Neural cell (in vitro differentiated cells): Measurements from ENCODE around the gene CDK1. TPM values are rescaled to one million over a fixed set of nuclear protein-coding genes. Genes with fewer than 3 reads are reported as not detected.

ENCODE experiments used
- H2AFZ ChIP-seq: fragments of 200-600, 300-800 bp; sonication (generic), shearing (Covaris generic); 2 replicates; pipeline ENCODE4 v1.6.0; 2014; ENCODE audit warnings: low read depth, mild to moderate bottlenecking, antibody characterized with exemption, low read length, moderate library complexity
- H3F3A ChIP-seq: fragments of 200-600 bp; shearing (Covaris generic); 2 replicates; pipeline ENCODE4 v1.6.1; 2016; ENCODE audit warnings: mild to moderate bottlenecking, moderate library complexity, mixed read lengths, antibody characterized with exemption, low read length; ENCODE audit not compliant: insufficient read depth, poor library complexity, severe bottlenecking
- H3K27ac ChIP-seq: fragments of 200-600, 300-800 bp; sonication (generic), shearing (Covaris generic); 2 replicates; pipeline ENCODE4 v1.5.1; 2014; ENCODE audit warnings: mild to moderate bottlenecking, low read length, moderate library complexity
- H3K27me3 ChIP-seq: fragments of 300-800, 200-600 bp; sonication (generic), shearing (Covaris generic); 2 replicates; pipeline ENCODE4 v1.6.0; 2014; ENCODE audit warnings: mild to moderate bottlenecking, low read depth, low read length, moderate library complexity; ENCODE audit not compliant: insufficient read depth
- H3K36me3 ChIP-seq: fragments of 300-800, 200-600 bp; sonication (generic), shearing (Covaris generic); 2 replicates; pipeline ENCODE4 v1.5.1; 2014; ENCODE audit warnings: mild to moderate bottlenecking, antibody characterized with exemption, low read length, moderate library complexity; ENCODE audit not compliant: insufficient read depth
- H3K4me2 ChIP-seq: fragments of 300-800, 200-600 bp; sonication (generic), shearing (Covaris generic); 2 replicates; pipeline ENCODE4 v1.6.0; 2014; ENCODE audit warnings: mild to moderate bottlenecking, low read length
- H3K4me3 ChIP-seq: fragments of 300-800, 200-600 bp; sonication (generic), shearing (Covaris generic); 2 replicates; pipeline ENCODE4 v1.5.1; 2014; ENCODE audit warnings: mild to moderate bottlenecking, low read length, moderate library complexity
- H3K79me2 ChIP-seq: fragments of 200-600 bp; shearing (Covaris generic); replicated peaks from 2 replicates; pipeline ENCODE4 v1.6.0; 2014; ENCODE audit warnings: mild to moderate bottlenecking, low read length, moderate library complexity; ENCODE audit not compliant: insufficient read depth
- H3K9ac ChIP-seq: fragments of 300-800, 200-600 bp; sonication (generic), shearing (Covaris generic); 2 replicates; pipeline ENCODE4 v1.6.1; 2016; ENCODE audit warnings: mild to moderate bottlenecking, low read length, mixed read lengths
- H3K9me2 ChIP-seq: fragments of 200-600 bp; shearing (Covaris generic); 2 replicates; pipeline ENCODE4 v1.6.1; 2016; ENCODE audit warnings: mild to moderate bottlenecking, low read length, mixed read lengths; ENCODE audit not compliant: insufficient read depth
- H3K9me3 ChIP-seq: fragments of 200-600, 300-800 bp; sonication (generic), shearing (Covaris generic); 2 replicates; pipeline ENCODE4 v1.6.1; 2016; ENCODE audit warnings: mild to moderate bottlenecking, mixed run types, low read length, moderate library complexity, mixed read lengths
- H4K20me1 ChIP-seq: fragments of 200-600 bp; shearing (Covaris generic); 2 replicates; pipeline ENCODE4 v1.6.1; 2016; ENCODE audit warnings: mild to moderate bottlenecking, mixed run types; ENCODE audit not compliant: insufficient read depth
- EP300 ChIP-seq: fragments of 450-650 bp; conservative IDR thresholded peaks from 2 replicates; pipeline ENCODE4 v1.6.1; 2014; ENCODE audit warnings: antibody characterized with exemption, mild to moderate bottlenecking, moderate library complexity; ENCODE audit not compliant: poor library complexity, severe bottlenecking
- EZH2 ChIP-seq: fragments of 200-600, 300-800 bp; shearing (Covaris generic), sonication (generic); IDR thresholded peaks from 2 replicates; pipeline ENCODE4 v1.6.1; 2014; ENCODE audit warnings: antibody characterized with exemption, low read length, borderline replicate concordance, mild to moderate bottlenecking; ENCODE audit not compliant: insufficient read depth, poor library complexity, severe bottlenecking
- MXI1 ChIP-seq: fragments of 450-650 bp; conservative IDR thresholded peaks from 2 replicates; pipeline ENCODE4 v1.6.1; 2014; ENCODE audit warnings: antibody characterized with exemption, mild to moderate bottlenecking; ENCODE audit not compliant: poor library complexity, severe bottlenecking
- POLR2AphosphoS5 ChIP-seq: IDR thresholded peaks from 2 replicates; pipeline ENCODE4 v1.6.1; 2012
- RAD21 ChIP-seq: fragments of 450-650 bp; conservative IDR thresholded peaks from 2 replicates; pipeline ENCODE4 v1.6.1; 2014; ENCODE audit warnings: antibody characterized with exemption, mild to moderate bottlenecking, moderate library complexity
- SMC3 ChIP-seq: fragments of 450-650 bp; conservative IDR thresholded peaks from 2 replicates; pipeline ENCODE4 v1.6.1; 2014; ENCODE audit warnings: antibody characterized with exemption, mild to moderate bottlenecking, moderate library complexity; ENCODE audit not compliant: poor library complexity
- TAF1 ChIP-seq: IDR thresholded peaks from 2 replicates; pipeline ENCODE4 v1.6.1; 2012; ENCODE audit warnings: low read depth
- polyA plus RNA-seq: library from polyadenylated mRNA; depleted of rRNA; stranded (reverse); fragments of >200 nt; gene quantifications from 2 replicates; pipeline ENCODE4 v1.2.3, GENCODE V29; 2014
- TF ChIP-seq, protein P1 (sequence below): IDR thresholded peaks from 2 replicates; pipeline ENCODE4 v1.6.1; 2012; ENCODE audit warnings: borderline replicate concordance
- TF ChIP-seq, protein P2 (sequence below): fragments of 450-650 bp; IDR thresholded peaks from 2 replicates; pipeline ENCODE4 v1.5.1; 2014; ENCODE audit warnings: antibody characterized with exemption, mild to moderate bottlenecking, moderate library complexity; ENCODE audit not compliant: poor library complexity, severe bottlenecking

Gene CDK1
- polyA plus RNA-seq, 1 donor from 2014 or later: 4.0 TPM

DNA sequence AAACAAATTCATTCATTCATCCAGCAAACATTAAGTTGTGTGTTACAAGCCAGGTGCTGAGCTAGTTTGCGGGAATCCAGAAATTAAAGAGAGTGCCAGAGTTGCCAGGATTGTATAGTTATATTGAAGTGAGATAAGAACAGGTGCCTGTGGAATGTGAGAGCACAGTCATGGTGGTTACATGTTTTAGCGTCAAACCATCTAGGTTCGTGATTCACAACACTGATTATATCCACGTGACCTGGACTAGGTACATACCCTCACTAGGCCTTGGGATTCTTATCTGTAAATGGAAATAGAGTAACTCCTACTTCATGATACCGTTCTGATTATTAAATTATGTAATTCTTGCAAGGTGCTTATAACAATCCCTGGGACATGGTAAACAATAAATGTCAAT, 24.5 kb upstream of the CDK1 start:
- Histone ChIP-seq H3K9ac (no peak overlapping the region), H3K27me3 (no peaks in the 10 kb centered on the region), H2AFZ (no peak overlapping the region), H3K9me2 (no peaks in the 10 kb centered on the region), H3F3A (no peaks in the 10 kb centered on the region), H3K4me2 (no peak overlapping the region), H3K4me3 (no peak overlapping the region), H3K9me3 (no peaks in the 10 kb centered on the region), H3K27ac (no peak overlapping the region), H3K79me2 (no peaks in the 10 kb centered on the region), H4K20me1 (no peaks in the 10 kb centered on the region), H3K36me3 (no peaks in the 10 kb centered on the region)
- TF ChIP-seq SMC3: no peak
- TF ChIP-seq, protein P1, sequence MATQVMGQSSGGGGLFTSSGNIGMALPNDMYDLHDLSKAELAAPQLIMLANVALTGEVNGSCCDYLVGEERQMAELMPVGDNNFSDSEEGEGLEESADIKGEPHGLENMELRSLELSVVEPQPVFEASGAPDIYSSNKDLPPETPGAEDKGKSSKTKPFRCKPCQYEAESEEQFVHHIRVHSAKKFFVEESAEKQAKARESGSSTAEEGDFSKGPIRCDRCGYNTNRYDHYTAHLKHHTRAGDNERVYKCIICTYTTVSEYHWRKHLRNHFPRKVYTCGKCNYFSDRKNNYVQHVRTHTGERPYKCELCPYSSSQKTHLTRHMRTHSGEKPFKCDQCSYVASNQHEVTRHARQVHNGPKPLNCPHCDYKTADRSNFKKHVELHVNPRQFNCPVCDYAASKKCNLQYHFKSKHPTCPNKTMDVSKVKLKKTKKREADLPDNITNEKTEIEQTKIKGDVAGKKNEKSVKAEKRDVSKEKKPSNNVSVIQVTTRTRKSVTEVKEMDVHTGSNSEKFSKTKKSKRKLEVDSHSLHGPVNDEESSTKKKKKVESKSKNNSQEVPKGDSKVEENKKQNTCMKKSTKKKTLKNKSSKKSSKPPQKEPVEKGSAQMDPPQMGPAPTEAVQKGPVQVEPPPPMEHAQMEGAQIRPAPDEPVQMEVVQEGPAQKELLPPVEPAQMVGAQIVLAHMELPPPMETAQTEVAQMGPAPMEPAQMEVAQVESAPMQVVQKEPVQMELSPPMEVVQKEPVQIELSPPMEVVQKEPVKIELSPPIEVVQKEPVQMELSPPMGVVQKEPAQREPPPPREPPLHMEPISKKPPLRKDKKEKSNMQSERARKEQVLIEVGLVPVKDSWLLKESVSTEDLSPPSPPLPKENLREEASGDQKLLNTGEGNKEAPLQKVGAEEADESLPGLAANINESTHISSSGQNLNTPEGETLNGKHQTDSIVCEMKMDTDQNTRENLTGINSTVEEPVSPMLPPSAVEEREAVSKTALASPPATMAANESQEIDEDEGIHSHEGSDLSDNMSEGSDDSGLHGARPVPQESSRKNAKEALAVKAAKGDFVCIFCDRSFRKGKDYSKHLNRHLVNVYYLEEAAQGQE: no peak
- TF ChIP-seq EP300: no peak
- no peak for TF ChIP-seq RAD21
- no peak for TF ChIP-seq MXI1
- TF ChIP-seq EZH2: no peak
- TF ChIP-seq, protein P2, sequence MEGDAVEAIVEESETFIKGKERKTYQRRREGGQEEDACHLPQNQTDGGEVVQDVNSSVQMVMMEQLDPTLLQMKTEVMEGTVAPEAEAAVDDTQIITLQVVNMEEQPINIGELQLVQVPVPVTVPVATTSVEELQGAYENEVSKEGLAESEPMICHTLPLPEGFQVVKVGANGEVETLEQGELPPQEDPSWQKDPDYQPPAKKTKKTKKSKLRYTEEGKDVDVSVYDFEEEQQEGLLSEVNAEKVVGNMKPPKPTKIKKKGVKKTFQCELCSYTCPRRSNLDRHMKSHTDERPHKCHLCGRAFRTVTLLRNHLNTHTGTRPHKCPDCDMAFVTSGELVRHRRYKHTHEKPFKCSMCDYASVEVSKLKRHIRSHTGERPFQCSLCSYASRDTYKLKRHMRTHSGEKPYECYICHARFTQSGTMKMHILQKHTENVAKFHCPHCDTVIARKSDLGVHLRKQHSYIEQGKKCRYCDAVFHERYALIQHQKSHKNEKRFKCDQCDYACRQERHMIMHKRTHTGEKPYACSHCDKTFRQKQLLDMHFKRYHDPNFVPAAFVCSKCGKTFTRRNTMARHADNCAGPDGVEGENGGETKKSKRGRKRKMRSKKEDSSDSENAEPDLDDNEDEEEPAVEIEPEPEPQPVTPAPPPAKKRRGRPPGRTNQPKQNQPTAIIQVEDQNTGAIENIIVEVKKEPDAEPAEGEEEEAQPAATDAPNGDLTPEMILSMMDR: no peak
- TF ChIP-seq POLR2AphosphoS5: no peak
- TF ChIP-seq TAF1: no peak

DNA sequence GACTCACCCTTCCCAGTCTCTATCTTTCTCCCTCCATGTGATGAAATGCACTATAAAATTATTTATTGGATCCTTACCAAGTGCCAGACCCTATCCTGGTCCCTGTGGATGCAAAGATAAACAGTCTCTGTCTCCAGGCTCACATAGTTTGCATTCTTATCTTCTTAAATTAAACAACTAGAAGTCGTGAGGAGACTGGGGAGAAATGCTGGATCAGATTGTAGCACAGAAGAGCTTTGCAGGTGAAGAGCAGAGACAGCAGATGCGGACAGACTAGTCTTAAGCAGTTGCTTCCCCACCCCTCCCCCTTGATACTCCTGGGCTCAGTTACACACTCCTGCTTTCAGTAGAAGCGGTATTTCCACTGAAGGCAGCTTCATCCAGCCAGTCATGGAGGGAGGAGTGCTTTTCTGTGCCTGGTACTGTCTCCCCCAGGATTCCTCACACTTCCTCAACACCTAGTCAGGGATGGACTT, 20.8 kb upstream of the CDK1 start:
- no peaks in the 10 kb centered on the region for H4K20me1 ChIP-seq
- H2AFZ ChIP-seq: no peak overlapping the region
- H3K36me3 ChIP-seq: no peaks in the 10 kb centered on the region
- no peaks in the 10 kb centered on the region for H3K27me3 ChIP-seq
- H3K79me2 ChIP-seq: no peaks in the 10 kb centered on the region
- no peaks in the 10 kb centered on the region for H3F3A ChIP-seq
- H3K27ac ChIP-seq: no peak overlapping the region
- H3K9ac ChIP-seq: no peak overlapping the region
- no peak overlapping the region for H3K4me3 ChIP-seq
- no peak for TF ChIP-seq MXI1
- TF ChIP-seq, protein P2: no peak
- TF ChIP-seq EP300: no peak
- no peak for TF ChIP-seq POLR2AphosphoS5
- TF ChIP-seq RAD21: no peak
- TF ChIP-seq, protein P1: no peak
- TF ChIP-seq SMC3: no peak
- no peak for TF ChIP-seq TAF1
- no peak for TF ChIP-seq EZH2
- no peaks in the 10 kb centered on the region for H3K9me3 ChIP-seq
- H3K9me2 ChIP-seq: no peaks in the 10 kb centered on the region
- no peak overlapping the region for H3K4me2 ChIP-seq
